CD4-positive, alpha-beta T cell treated with Interleukin-15 for 4 hours (primary cell): ENCODE measurements around the gene ESYT2.
"Not testable (repeated sequence)": the region's sequence is repeated elsewhere in the genome, so short reads cannot be mapped to it uniquely, and the experiment has no call there.

Experiments used
- DNase-seq: peaks from one replicate; pipeline ENCODE4 v3.0.0-alpha.2; 2020; ENCODE audit warnings: low spot score

Gene ESYT2

DNA sequence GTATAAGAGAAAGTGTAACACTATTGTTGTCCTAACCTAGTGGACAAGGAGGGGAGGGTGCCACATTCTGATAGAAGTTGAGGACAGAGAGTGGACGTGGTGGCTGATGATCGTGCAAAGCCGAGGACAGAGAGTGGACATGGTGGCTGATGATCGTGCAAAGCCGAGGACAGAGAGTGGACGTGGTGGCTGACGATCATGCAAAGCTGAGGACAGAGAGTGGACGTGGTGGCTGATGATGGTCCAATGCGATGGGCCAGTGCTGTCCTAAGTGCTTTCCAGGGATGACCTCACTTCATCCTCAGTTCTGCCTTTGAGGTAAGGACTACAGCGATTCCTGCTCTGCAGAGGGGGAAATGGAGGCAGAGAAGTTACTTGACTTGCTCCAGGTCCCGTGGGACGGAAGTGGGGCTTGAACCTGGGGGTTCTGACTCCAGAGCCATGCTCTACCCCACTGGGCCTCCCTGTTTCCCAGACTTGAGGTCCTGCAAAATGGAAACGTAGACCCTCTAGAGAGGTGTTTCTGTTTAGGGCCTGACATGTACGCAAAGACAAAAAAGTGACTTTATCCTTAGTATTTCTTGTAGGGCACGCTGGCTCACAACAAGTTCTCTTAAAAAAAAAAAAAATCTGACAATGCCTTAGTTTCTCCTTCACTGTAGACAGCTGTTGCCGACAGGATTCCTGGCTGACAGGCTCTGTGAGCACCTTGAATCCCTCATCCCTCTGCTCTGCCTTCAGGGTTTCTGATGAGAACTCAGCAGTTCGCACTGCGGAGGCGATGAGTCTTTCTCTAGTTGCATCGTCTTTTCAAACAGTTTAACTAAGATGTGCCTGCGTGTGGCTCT lies 104.4 kb downstream of the ESYT2 start:
- no peak for DNase-seq

GRCh38 chr7:158723714-158724385 lies 105.5 kb downstream of the ESYT2 start:
- DNase-seq = no peak

DNA sequence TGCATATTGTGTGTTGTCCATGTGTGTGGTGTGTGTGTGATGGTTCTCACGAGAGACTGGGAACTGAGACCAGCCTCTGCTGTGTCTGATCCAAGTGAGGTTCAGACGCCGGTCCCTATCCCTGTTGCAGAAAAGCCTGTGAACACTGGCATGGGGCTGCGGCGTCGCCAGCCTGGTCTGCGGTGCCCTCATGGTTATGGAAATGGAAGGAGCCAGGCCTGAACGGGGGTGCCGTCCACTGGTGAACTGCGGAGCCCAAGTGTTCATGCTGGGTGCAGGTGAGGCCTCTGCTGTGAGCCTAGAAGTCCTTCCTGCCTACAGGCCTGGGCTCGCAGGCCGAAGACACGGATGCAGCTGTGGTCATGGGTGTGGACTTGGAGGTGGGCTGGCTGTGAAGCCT lies 106.0 kb downstream of the ESYT2 start:
- DNase-seq = no peak

- DNase-seq = no peak
Observed at GRCh38 chr7:158722574-158723237, 106.6 kb downstream of the ESYT2 start.

- DNase-seq = no peak
Observed at GRCh38 chr7:158720112-158720511, 109.2 kb downstream of the ESYT2 start.

GRCh38 chr7:158716802-158717201 lies 112.5 kb downstream of the ESYT2 start:
- no peak for DNase-seq

- no peak for DNase-seq
Observed at GRCh38 chr7:158710651-158711102, 118.6 kb downstream of the ESYT2 start.

DNA sequence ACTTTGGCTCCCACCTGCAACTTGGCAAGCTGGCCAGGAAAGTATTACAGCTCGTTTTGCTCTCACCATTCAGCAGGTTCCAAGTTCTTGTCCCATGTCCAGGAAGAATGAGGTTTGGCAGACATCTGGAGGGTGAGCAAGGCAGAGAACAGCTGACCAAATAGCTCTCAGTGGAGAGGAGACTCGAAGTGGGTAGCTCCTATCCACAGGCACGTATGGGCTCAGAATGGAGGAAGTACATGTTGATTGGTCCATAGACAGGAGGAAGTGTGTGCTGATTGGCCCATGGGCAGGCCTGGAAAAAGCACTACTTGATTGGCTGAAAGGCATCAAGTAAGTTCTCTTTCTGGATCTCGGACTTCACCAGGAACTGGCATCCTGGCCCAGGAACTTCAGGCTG lies 121.7 kb downstream of the ESYT2 start:
- no peak for DNase-seq

- no peak for DNase-seq
Observed at GRCh38 chr7:158706710-158707590, 122.4 kb downstream of the ESYT2 start.

DNA sequence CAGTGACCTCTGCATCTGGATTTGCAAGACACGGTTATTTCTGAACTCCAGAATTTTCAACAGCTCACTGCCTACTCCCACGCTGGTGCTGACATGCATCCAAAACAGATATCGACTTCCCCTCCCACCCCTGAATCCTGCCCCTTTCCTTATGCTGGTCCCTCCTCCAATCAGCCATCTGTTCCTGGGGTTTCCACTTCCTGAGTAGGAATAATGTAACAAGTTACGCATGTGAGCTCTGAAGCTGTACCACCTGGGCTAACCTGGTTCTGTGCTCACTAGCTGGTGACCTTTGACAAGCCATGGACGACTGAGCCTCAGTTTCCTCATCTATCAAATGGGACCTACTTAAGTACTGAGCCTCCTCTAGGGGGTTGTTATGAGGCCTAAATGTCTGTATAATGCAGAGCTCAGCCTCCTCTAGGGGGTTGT lies 123.0 kb downstream of the ESYT2 start:
- DNase-seq = no peak

DNA sequence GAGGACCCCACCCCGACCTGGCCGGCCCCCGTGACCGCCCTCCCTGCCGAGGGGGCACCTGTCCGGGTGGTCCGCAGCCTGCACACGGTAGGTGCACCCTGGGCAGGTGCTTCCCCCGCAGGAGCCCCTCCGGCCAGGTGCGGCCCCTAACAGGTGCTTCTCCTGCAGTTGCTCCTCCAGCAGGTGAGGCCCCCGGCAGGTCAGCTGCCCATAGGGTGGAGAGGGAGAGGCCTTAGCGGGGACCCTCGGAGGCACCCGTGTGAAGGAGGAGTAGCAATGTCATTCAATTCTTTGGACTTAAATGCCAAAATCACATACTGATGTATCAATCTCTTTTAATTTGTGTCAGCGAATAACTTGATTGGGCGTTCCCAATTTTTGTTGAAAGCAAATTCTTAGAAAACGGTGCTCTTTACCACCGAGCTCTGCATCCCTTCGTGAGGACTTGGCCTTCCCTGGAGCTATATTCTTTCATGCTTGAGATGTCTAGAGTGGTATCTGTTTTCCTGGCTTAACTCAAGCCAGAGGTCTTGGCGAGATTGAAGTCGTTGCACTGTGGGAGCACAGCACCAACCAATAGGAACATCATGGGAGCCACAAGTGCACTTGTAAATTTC lies 124.0 kb downstream of the ESYT2 start:
- DNase-seq = no peak

DNA sequence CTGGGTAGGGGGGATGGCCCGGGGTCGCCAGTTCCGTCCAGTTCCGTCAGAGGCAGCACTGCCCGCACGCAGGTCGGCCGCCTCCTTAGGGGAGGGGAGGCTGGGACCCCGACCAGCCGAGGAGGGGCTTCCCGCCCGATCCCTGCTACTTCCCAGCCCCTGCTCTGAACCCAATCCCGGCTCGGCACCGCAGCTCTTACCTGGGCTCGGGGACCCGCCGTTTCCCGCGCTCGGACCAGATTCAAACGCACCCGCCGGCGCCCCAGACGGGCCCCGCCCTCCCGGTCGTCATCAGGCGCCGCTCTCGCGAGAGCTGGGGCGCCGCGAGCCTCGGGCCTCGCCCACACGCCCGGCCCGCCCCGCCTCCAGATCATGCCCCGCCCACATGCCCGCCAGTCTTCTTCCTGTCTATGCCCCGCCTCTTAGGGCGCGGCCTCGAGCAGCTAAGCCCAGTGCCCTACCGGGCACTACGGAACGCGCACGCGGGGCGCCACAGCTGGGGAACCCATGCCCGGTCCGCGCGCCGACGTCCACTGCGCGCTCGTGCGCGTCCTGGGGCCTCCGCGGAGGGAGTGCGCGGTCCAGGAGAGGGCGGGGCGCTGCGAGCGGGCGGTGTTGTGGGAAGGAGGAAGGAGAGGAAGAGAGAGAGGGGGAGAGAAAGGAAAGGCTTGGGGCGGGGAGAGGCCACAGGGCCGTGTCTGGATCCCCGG lies 124.6 kb downstream of the ESYT2 start, which contains the start of gene NCAPG2:
TSS of gene NCAPG2 (minus strand) at position 281 of the 710 bp plus-strand sequence. CDS start 2,905 bp downstream, outside the sequence.
- DNase-seq = peak; percentile 97

DNA sequence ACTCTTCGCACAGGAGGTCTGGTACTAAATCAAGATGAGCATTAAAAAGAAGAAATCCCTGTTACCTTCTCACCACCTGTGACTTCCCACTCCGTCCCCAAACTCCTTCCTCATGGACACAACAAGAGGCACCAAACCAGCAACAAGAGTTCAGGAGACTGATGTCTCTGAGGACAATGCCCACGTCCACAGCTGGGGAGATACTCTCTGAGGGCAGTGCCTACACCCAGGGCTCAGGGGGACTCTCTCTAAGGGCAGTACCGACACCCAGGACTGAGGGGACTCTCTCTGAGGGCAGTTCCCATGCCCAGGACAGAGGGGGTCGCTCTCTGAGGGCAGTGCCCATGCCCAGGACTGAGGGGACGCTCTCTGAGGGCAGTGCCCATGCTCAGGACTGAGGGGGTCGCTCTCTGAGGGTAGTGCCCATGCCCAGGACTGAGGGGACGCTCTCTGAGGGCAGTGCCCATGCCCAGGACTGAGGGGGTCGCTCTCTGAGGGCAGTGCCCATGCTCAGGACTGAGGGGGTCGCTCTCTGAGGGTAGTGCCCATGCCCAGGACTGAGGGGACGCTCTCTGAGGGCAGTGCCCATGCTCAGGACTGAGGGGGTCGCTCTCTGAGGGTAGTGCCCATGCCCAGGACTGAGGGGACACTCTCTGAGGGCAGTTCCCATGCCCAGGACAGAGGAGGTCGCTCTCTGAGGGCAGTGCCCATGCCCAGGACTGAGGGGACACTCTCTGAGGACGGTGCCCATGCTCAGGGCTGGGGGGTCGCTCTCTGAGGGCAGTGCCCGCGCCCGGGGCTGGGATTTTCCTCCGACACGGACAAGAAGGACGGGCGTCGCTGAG lies 125.4 kb downstream of the ESYT2 start:
- not testable (repeated sequence) for DNase-seq

DNA sequence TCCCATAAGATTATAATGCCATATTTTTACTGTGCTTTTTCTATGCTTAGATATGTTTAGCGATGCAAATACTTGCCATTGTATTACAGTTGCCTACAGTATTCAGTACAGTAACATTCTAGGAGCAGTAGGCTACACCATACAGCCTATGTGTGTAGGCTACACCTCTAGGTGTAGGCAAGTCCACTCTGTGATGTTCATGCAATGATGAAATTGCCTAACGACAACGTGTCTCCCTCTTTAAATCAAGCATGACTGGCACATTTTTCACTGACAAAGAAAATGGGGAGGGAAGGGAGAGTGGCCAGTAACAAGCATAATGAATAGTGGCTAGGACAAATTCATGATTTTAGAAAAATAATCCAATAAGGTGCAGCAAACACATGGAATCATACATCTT lies 126.4 kb downstream of the ESYT2 start:
- no peak for DNase-seq

DNA sequence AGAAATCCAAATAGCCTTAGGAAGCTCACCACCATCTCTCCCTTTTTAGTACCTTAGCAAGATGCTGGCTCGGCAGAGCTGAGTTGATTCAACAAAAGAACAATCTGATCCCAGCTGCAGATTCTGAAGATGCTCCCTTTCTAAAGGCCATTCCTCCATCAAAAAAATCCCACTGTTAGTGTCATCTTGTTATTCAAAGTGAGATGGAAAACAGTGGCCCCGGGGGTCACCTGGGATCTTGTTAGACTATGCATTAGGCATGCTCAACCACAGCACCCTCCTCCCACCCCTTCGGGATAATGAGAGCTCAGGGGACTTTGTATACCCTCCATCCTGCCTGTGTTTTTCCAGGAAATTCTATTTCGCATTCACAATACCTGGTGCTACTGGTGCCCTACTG lies 127.1 kb downstream of the ESYT2 start:
- DNase-seq = no peak

DNA sequence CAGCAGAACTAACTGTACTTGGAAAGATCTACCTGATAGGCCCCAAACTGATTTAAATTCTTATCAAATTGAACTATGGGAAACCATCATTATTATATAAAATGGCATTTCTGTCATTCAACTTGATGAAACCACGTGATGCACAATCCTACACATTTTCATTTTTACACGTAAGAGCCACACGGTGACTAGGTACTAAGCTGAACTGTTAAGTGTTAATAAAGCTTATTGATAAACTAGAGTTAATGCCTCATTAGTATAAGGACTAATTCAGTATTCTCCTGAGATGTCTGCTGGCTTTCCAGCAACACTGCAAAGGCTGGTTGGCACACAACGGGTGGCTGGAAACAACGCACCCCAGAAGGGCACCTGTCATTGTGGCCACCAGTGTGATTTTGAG lies 129.3 kb downstream of the ESYT2 start:
- DNase-seq = no peak

DNA sequence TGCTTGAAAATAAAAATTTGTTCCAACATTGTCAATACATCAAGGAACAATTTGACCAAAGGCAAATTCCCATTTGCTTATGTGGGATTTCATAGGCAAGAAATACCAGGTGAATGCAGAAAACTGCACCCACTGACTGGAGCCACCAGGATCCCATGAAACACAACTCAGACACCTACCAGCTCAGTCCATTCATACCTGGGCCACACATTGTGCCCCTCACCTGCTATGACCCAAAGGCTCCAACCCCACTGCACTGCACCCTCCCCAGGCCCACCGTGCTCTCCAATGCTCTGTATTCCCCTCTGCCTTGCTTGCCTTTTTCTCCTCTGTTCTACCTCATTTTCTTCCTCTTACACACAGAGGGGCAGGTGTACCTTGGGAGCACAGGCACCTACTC lies 130.0 kb downstream of the ESYT2 start:
- no peak for DNase-seq

DNA sequence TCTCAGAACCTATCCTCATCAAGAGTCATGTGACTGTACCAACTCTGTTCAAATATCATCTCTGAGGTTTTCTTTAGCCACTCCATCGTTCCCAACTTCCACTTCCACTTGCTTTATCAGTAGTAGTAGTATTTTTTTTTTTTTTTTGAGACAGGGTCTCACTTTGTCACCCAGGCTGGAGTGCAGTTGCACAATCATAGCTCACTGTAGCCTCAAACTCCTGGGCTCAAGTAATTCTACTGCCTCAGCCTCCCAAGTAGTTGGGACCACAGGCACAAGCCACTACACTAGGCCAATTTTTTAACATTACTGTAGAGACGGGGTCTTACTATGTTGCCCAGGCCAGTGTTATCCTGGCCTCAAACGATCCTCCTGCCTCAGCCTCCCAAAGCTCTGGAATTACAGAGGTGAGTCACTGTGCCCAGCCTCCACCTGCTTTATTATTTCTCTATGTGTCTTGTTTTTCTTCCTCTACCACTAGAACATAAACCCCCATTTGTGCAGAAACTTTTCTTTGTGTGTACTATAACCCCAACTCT lies 130.6 kb downstream of the ESYT2 start:
- no peak for DNase-seq

DNA sequence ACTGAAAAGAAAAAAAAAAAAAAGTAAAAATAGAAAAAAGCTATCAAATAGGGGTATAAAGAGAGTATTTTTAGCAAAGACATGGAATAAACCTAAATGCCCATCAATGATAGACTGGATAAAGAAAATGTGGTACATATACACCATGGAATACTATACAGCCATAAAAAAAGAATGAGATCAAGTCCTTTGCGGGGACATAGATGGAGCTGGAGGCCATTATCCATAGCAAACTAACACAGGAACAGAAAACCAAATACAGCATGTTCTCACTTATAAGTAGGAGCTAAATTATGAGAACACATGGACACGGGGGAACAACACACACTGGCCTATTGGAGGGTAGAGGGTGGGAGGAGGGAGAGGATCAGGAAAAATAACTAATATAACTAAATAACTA lies 131.7 kb downstream of the ESYT2 start:
- not testable (repeated sequence) for DNase-seq
